Medulla oblongata (tissue), 1 donor: ENCODE results near the gene ARFIP2.
"Not testable (repeated sequence)": the region's sequence is repeated elsewhere in the genome, so short reads cannot be mapped to it uniquely, and the experiment has no call there.

ENCODE experiments used
- DNase-seq: peaks from one replicate; pipeline ENCODE4 v3.0.0-alpha.2; 2015; ENCODE audit errors: extremely low spot score

ARFIP2 gene

GRCh38 chr11:6481012-6481923 lies at the start of gene ARFIP2, which contains the start of gene TIMM10B:
Gene ARFIP2, minus strand, starts transcription at chr11:6481331. Its CDS starts 910 bp downstream, at chr11:6480421.
Gene TIMM10B, plus strand, starts transcription at chr11:6481501. Its CDS starts 16 bp downstream, at chr11:6481517.
- peak; percentile 99 for DNase-seq

- DNase-seq = no peak
Measured at GRCh38 chr11:6530848-6531247, 49.7 kb upstream of the ARFIP2 start.

- no peak for DNase-seq
Measured at GRCh38 chr11:6529266-6529665, 48.1 kb upstream of the ARFIP2 start.

GRCh38 chr11:6526411-6527135 lies 45.4 kb upstream of the ARFIP2 start:
- DNase-seq = no peak

- no peak for DNase-seq
Measured at GRCh38 chr11:6523253-6523652, 42.1 kb upstream of the ARFIP2 start.

- not testable (repeated sequence) for DNase-seq
Measured at GRCh38 chr11:6521946-6522345, 40.8 kb upstream of the ARFIP2 start.

GRCh38 chr11:6520265-6520664 lies 39.1 kb upstream of the ARFIP2 start:
- DNase-seq = no peak

- no peak for DNase-seq
Measured at GRCh38 chr11:6516865-6517264, 35.7 kb upstream of the ARFIP2 start.

- DNase-seq = peak; percentile 58
Measured at GRCh38 chr11:6505577-6506240, 24.6 kb upstream of the ARFIP2 start.

GRCh38 chr11:6504166-6504565 lies 23.0 kb upstream of the ARFIP2 start:
- DNase-seq = no peak

GRCh38 chr11:6502382-6502781 lies 21.3 kb upstream of the ARFIP2 start:
- no peak for DNase-seq

GRCh38 chr11:6498544-6498943 lies 17.4 kb upstream of the ARFIP2 start:
- no peak for DNase-seq

GRCh38 chr11:6498121-6498520 lies 17.0 kb upstream of the ARFIP2 start:
- peak; percentile 29 for DNase-seq

GRCh38 chr11:6497069-6497839 lies 16.1 kb upstream of the ARFIP2 start, which contains the start of gene DNHD1:
Gene DNHD1, plus strand, starts transcription at chr11:6497280. Its CDS starts 936 bp downstream, at chr11:6498216.
- no peak for DNase-seq

- no peak for DNase-seq
Measured at GRCh38 chr11:6489306-6489705, 8.2 kb upstream of the ARFIP2 start.

GRCh38 chr11:6488821-6489220 lies 7.7 kb upstream of the ARFIP2 start:
- no peak for DNase-seq

- DNase-seq = no peak
Measured at GRCh38 chr11:6488342-6488741, 7.2 kb upstream of the ARFIP2 start.

- no peak for DNase-seq
Measured at GRCh38 chr11:6486938-6487337, 5.8 kb upstream of the ARFIP2 start.

- DNase-seq = no peak
Measured at GRCh38 chr11:6486256-6486655, 5.1 kb upstream of the ARFIP2 start.

- DNase-seq = no peak
Measured at GRCh38 chr11:6485661-6486060, 4.5 kb upstream of the ARFIP2 start.

- no peak for DNase-seq
Measured at GRCh38 chr11:6483015-6483414, 1.9 kb upstream of the ARFIP2 start.
